ENCODE measurements around the gene TENM4.
"Not testable (repeated sequence)": the region's sequence is repeated elsewhere in the genome, so short reads cannot be mapped to it uniquely, and the experiment has no call there.

Gene TENM4

GRCh38 chr11:78827291-78827690 is 613.5 kb downstream of the TENM4 start:
- not testable (repeated sequence) for DNase-seq

DNA sequence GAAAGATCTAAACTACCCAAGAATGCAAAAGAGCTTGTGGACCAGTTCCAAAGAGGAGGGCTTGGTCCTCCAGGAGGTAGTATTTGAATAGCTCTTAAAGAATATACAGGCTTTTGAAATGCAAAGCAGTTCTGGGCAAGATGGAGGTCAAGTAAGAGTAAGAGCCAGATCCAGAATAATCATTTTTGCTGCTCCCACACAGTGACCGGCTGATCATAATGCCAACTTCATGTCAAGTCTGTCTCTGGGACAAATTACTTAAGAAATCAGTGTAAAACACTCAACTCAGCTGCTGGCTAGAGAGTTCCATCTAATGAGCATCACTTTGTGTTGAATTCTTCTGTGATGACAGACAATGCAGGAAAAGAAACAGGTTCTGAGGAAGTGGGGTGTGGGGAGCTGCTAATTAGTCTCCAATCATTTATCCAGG is 615.2 kb downstream of the TENM4 start:
- DNase-seq: no peak

DNA sequence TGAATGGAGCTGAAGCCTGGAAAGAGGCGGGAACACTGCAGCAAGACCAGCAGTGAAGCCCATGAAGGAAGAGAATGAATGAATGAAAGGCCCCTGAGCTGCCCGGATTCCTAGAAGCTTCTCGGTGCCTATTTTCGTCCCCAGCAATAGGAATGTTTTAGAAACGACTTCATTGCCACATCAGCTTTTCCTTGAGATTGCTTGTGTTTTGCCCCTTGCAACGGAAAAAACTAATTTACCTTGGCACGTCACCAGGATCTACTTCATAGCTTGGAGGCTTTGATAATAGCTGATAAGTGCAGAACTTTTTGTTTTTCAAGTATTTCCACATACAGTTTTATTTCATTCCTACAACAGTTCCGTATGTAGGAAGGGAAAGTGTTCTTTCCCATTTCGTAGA is 617.2 kb downstream of the TENM4 start:
- no peak for DNase-seq

DNA sequence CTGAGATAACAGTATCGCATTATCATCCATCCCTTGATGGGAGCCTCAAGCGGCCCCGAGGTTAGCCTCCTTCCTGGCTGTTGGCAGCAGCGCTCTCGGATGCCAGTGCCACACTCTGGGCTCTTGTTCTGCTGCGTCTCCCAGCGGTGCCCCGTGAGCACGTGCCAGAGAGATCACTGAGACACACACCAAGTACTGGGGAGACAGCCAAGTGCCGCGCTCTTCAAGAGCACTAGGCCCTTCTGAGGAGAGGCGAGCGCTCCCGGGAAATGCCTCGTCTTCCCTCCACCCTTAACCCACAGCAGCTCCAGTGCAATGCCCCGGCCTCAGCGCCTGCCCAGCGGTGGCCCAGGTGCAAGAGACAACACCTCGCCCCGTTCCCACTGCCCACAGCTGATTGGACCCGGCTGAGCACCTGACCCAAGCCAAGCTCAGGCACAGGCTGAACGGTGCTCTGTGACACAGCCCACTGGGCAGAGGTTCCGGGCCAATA is 617.9 kb downstream of the TENM4 start:
- DNase-seq: no peak

DNA sequence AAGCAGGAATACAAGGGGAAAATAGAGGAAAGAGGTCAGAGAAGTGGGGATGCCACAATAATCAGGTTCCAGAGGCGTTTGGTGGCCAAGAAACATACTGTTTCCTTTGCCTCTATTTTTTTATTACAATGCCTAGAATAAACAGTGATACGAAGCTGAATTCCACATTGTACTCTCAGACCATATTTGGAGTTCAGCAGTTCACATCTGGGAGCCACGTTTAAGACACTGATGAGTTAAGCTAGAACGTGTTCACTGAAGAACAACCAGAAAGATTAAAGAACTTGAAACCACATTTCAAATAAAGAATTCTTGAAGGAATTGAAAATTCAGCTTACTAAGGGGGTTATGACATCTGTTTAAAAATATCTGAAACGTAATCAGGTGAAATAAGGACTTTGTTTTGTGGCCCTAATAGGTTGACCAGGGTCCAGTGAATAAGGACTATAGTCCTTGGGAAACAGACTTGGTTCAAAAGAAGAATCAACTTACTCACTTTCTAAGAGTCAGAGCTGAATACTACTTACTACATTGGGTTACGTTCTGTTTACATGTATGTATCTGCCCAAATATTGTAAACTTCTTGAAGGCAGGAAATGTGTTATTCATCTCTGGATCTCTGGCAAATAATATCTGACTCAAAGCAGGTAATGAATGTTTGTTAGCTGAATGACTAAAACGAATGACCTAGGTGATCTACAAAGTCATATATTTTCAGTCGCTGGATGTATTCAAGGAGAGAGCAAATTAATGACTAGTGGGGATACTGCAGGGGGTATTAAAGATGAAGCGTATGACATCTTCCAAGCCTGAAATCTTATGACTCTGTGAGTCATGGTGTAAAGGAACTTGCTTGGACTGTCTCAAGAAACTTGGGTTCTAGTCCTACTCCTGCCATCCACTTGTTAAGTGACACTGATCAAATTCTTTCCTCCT is 619.2 kb downstream of the TENM4 start:
- no peak for DNase-seq

DNA sequence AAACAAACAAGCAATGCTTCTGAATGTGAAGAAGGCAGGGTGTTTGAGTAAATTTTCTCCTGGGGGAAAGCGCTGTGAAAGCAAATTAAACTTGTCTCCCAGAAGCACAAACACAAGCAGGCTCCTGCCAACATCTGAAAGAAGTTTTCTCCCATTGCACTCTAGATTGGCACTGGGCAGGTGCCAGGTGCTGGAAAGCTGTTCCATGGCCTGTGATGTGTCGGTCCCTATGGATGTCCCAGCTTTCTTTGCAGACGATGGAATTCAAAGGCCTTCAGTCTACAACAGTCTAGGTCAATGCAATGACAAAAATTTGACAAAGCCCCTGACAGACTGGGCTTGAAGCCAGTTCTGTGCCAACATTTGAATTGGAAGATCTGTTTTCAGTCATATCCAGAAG is 620.1 kb downstream of the TENM4 start:
- DNase-seq: peak; percentile 23

DNA sequence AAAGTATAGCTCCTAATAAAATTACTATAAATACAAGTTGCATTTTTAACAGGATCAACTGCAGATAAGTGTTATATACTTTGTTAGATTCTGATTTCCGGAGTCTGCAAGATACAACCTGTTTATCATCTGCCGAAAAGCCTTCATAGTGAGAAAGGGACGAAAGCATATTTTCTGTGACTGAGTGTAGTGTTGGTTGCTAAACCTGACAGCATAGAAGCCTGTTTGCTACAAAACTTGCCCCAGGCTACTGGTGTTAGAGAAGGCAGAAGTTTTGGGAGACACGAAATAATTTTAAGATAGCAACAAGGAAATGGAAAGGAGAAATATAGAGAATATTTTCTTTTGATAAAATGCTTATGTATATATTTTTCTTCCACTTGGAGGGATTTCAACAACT is 622.6 kb downstream of the TENM4 start:
- DNase-seq: no peak

- DNase-seq: no peak
These were observed 625.0 kb downstream of the TENM4 start for GRCh38 chr11:78815831-78816230.

DNA sequence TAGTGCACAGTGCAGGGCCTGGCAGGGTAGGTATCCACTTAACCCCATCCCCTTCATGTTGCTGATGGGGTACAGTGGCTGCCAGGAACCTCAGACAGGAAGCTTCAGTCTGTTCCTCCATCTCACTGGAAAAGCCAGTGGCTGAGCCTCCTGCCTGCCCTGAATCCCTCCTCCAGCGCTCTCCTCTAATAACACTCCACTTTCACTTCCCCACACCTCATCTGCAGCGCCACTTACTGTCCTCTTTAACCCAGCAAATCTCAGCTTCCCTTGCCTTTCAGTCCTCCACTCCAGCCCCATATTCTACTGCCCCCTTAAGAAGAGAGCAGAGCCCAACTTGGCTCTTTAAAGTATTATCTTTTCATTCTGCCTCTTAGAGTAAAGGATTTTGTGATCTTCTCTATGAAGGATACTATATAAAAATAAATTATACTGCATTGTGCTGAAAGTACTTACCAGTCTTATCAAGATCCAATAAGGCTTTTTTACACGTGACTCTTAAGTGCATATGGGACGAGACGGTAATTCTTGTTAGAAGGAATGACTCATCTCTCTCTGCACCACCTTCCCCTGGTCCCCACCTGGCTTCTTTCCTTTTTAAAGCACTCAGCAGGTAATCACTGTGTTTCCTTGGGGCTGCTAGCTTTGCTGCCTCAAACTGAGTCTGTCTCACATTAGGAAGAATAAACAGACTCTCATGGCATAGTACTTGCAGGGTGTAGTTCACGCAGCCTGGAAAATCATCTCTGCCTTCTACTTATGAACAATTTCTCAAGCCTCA is 628.1 kb downstream of the TENM4 start:
- DNase-seq: peak; percentile 79

DNA sequence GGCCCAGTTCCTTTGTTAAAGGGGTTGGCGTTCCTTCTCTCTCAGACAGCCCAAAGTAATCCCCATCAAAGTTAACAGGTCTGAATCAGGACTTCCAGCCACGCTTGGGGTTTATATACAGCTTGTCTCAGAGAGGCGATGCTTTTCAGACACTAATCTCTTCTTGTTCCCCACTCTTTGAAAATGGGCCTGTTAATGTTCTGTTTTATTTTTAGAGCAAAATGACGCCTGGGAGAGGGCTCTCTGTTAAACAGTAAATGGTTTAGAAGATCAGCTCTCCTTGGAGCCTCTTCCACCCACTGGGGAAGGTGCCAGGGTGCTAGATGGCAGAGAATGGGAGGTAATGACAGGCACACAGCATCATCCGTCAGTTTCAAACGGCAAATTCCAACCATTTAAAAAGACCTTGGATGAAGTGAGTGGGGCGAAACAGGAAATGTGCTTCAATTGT is 630.2 kb downstream of the TENM4 start:
- DNase-seq: no peak

- DNase-seq: no peak
These were observed 630.8 kb downstream of the TENM4 start for GRCh38 chr11:78809931-78810541.

GRCh38 chr11:78808923-78809322 is 631.9 kb downstream of the TENM4 start:
- peak; percentile 91 for DNase-seq

GRCh38 chr11:78807351-78807750 is 633.5 kb downstream of the TENM4 start:
- DNase-seq: no peak

DNA sequence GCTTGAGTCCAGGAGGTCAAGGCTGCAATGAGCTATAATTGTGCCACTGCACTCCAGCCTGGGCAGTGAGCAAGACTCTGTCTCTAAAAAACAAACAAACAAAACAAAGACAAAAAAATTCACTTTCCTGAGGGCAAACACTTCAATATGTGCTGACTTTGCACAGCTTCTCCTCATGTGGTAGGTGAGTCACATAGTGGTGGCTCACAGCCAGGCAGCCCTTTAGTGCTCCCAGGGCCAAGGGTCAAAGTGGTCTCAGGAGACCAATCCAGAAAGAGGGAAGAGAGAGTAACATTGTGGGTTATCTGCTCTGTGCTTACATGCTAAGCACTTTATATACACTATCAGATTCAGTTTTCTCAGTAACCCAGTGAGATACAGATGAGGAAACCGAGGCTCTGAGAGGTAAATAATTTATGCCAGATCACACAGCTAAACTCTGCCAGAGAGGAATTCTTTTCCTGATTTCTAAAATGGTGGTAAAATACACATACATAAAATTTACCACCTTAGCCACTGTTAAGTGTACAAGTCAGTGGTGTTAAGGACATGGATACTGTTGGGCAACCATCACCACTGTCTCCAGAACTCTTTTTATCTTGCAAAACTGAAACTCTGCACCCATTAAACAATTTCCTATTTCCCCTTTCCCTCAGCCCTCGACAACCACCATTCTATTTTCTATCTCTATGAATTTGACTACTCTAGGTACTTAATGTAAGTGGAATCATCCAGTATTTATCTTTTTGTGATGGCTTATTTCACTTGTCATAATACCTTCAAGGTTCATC is 634.4 kb downstream of the TENM4 start:
- DNase-seq: peak; percentile 95

DNA sequence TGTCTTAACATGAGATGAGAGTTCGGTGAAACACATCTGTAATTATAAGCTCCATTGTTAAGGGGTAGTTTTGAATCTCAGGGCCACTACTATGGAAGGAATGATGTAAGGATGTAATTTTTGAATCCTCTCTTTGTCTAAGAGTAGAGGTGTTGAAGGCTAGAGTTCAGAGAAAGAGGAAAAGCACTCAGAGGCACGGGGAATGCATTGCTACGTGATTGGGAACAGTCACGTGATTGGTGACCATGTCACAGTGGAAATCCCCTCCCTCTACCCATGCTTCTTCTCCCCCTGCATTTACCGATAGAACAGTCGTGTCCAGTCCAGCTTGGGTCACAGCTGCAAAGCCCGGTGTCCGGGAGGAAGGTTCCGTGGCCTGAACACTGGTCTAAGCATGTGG is 635.8 kb downstream of the TENM4 start:
- no peak for DNase-seq

- no peak for DNase-seq
These were observed 636.8 kb downstream of the TENM4 start for GRCh38 chr11:78803995-78804394.

- no peak for DNase-seq
These were observed 638.6 kb downstream of the TENM4 start for GRCh38 chr11:78802058-78802761.

GRCh38 chr11:78801161-78801884 is 639.5 kb downstream of the TENM4 start:
- no peak for DNase-seq

DNA sequence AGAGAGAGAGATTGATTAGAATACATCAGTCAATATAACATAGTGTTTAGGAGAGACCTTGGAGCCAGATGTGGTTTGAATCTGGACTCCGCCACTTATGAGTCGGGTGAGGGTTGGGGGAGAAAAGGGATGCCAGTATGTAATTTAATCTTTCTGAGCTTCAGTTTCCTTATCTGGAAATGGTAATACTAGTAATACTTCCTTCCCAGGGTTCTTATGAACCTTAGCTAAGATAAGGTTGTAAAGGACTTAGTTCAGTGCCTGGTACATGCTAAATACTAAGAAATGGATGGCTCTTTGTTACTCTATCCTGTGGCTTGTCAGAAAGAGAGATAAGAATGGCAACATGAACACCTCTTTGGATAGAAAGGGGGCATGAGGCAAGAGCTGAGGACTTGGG is 640.1 kb downstream of the TENM4 start:
- no peak for DNase-seq

DNA sequence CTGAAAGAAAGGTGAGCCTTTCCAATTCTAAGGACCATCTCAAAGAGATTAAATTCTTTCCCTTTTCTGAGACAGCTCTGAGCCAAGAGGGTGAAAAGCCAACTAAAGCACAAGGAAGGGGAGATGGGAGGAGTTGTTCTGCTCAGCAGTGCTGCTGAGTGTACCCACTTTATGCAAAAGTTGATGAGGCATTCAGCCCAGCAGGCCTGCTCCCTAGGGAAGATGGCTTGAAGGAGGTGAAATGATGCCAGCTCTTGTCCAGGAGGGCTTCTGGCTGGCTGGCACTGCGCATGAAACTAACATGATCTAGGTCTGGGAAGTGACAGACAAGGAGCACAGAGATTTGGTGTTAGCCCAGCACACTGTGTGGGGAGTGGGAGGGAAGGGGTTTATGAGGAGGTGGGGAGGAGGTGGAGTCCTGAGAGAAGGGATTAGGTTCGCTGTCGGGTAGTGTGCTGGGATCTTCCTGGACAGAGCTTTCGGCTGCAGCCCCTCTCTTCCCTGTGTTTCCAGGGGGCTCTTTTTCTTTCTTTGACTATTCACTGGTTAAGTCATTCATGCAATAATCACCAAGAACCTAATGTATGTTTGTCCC is 640.6 kb downstream of the TENM4 start:
- no peak for DNase-seq

- DNase-seq: peak; percentile 88
These were observed 642.2 kb downstream of the TENM4 start for GRCh38 chr11:78798663-78799062.

Measured in RPMI8226 (cell line).